Adrenal gland (tissue), 12 donors: ENCODE data around the gene SANBR. TPM values are rescaled to one million over a fixed set of nuclear protein-coding genes. Genes with fewer than 3 reads are reported as not detected.

ENCODE experiments used
- DNase-seq, 7 donors: peaks; one replicate each; pipeline ENCODE4 v3.0.0-alpha.2; 2019 to 2020
- H3K27ac ChIP-seq, 5 donors: fragments of 200-600 bp; sonication (generic) in 4 of 5; 1 replicate in 3 of 5; 2 replicates in 2 of 5; pipeline versions ENCODE4 v1.5.1 to v1.8.0; 2016 to 2020; ENCODE audit warnings: mild to moderate bottlenecking in 1 of 5
- H3K27me3 ChIP-seq: fragments of 200-600 bp; 2 replicates; pipeline ENCODE4 v1.8.0; 2021
- H3K36me3 ChIP-seq, 2 donors: fragments of 200-600 bp; replicated peaks in 1 of 2; 1 replicate in 1 of 2; 2 replicates in 1 of 2; pipeline versions ENCODE4 v1.5.1 to v1.8.0; 2018 to 2022
- H3K4me1 ChIP-seq, 2 donors: fragments of 200-600 bp; replicated peaks in 1 of 2; 1 replicate in 1 of 2; 2 replicates in 1 of 2; pipeline versions ENCODE4 v1.5.1 to v1.8.0; 2018 to 2021
- H3K4me3 ChIP-seq, 4 donors: fragments of 200-600 bp; sonication (generic) in 3 of 4; one replicate each; pipeline ENCODE4 v1.5.1; 2016 to 2018
- H3K9me3 ChIP-seq, 3 donors: fragments of 200-600 bp; sonication (generic) in 1 of 3; replicated peaks in 1 of 3; 1 replicate in 2 of 3; 2 replicates in 1 of 3; pipeline versions ENCODE4 v1.5.1 to v1.8.0; 2016 to 2021
- CTCF ChIP-seq, 6 experiments: fragments of 450-650 bp in 4 of 6; fragments of 200-600 bp in 2 of 6; sonication (generic) in 1 of 6; IDR thresholded peaks; 1 replicate in 5 of 6; 2 replicates in 1 of 6; pipeline versions ENCODE4 v1.5.1 to v1.8.0; 2016 to 2021; ENCODE audit warnings: antibody characterized with exemption in 6 of 6, mild to moderate bottlenecking in 2 of 6, moderate library complexity in 1 of 6
- POLR2A ChIP-seq, 2 donors: fragments of 450-650 bp; IDR thresholded peaks; one replicate each; pipeline ENCODE4 v1.6.1; 2017; ENCODE audit warnings: antibody characterized with exemption in 2 of 2, mild to moderate bottlenecking in 2 of 2, moderate library complexity in 1 of 2
- WGBS, 4 donors: extraction: QIAGEN DNeasy Blood & Tissue Kit in 2 of 4; methylation state at CpG; one replicate each; pipeline versions ENCODE4 v1.1.5 to v1.1.7; 2013 to 2017; 5-methylcytosine and 5-hydroxymethylcytosine counted together
- intact Hi-C, 2 donors: fragments of 100-400 bp; cut with DNase I; formaldehyde crosslinking; loops; one replicate each; pipeline versions ENCODE4 v1.14.1 to v1.15.0; 2022 to 2023
- polyA plus RNA-seq, 3 donors: library from polyadenylated mRNA; stranded (reverse); fragments of 200-250 nt in 2 of 3; fragments of 350-450 nt in 1 of 3; fragmentation: Illumina TruSeq in 1 of 3; extraction: RNeasy Lipid Tissue Mini Kit (QIAGEN cat#74804) in 1 of 3; gene quantifications; one replicate each; pipeline ENCODE4 v1.2.3, GENCODE V29; 2013 to 2014
- total RNA-seq, 9 donors: library from RNA; depleted of rRNA in 4 of 9; stranded (reverse); fragments of >200 nt in 4 of 9; fragments of 120-200 nt in 1 of 9; fragmentation: NEBNext Ultra II Directional in 1 of 9; extraction: Animal tissue kit (Norgen Biotek cat#: 25700) in 1 of 9; gene quantifications; one replicate each; pipeline versions ENCODE4 v1.1.0 to v1.2.4, GENCODE V29; 2013 to 2023
- donor health status: healthy with polysubstance abuse.
- donor health status: Bipolar disorder and iron deficiency.
- donor health status: DM: yes; HTN: yes; CAD: no.
- donor health status: DM: no; HTN: no; CAD: no.
- donor health status: DM: no; HTN: no; CAD: no.
- donor health status: DM: yes; HTN: yes; CAD: no.

SANBR gene
- total and polyA plus RNA-seq, 12 donors: 1.2 to 7.4 (median 3.3) TPM

GRCh38 chr2:61085883-61086282 is 20.2 kb downstream of the SANBR start:
- TF ChIP-seq POLR2A (IDR thresholded peaks at IDR 0.05) (no peak), CTCF (IDR thresholded peaks at IDR 0.05) (no peak)
- 96 to 100% (median 98%) methylated on average over 1 of the region's 1 CpG for WGBS, 4 donors
- H3K27me3 ChIP-seq: no peaks in the 10 kb centered on the region
- intact Hi-C loops: no loop called here
- no peak for DNase-seq
- no peak overlapping the region for H3K4me3 ChIP-seq
- no peaks in the 10 kb centered on the region for H3K4me1 ChIP-seq
- H3K36me3 ChIP-seq: peaks cover 0 to 7% of the 10 kb centered on the region in 2 donors
- H3K9me3 ChIP-seq: no peaks in the 10 kb centered on the region
- H3K27ac ChIP-seq: no peak overlapping the region

- Histone ChIP-seq H3K36me3 (peaks cover 0 to 7% of the 10 kb centered on the region in 2 donors), H3K9me3 (no peaks in the 10 kb centered on the region), H3K4me1 (no peaks in the 10 kb centered on the region), H3K27me3 (no peaks in the 10 kb centered on the region), H3K27ac (no peak overlapping the region), H3K4me3 (no peak overlapping the region)
- no peak for DNase-seq
- intact Hi-C loops: no loop called here
- TF ChIP-seq POLR2A (IDR thresholded peaks at IDR 0.05) (no peak), CTCF (IDR thresholded peaks at IDR 0.05) (no peak)
These were observed 24.1 kb downstream of the SANBR start for GRCh38 chr2:61089797-61090196.

- peaks cover 0 to 7% of the 10 kb centered on the region in 2 donors for H3K36me3 ChIP-seq
- intact Hi-C loops: no loop called here
These were observed 24.8 kb downstream of the SANBR start for GRCh38 chr2:61090386-61090921.

GRCh38 chr2:61091485-61091884 is 25.8 kb downstream of the SANBR start:
- Histone ChIP-seq H3K36me3 (peaks cover 0 to 7% of the 10 kb centered on the region in 2 donors), H3K4me3 (no peak overlapping the region), H3K4me1 (no peaks in the 10 kb centered on the region), H3K27me3 (no peaks in the 10 kb centered on the region), H3K27ac (no peak overlapping the region), H3K9me3 (no peaks in the 10 kb centered on the region)
- TF ChIP-seq CTCF (IDR thresholded peaks at IDR 0.05) (no peak), POLR2A (IDR thresholded peaks at IDR 0.05) (no peak)
- intact Hi-C loops: no loop called here
- no peak for DNase-seq
- 83 to 98% (median 96%) methylated on average over 8 of the region's 8 CpGs for WGBS, 4 donors

More at GRCh38 chr2:61090386-61090921, 24.8 kb downstream of the SANBR start:
- Histone ChIP-seq H3K27ac (no peak overlapping the region), H3K9me3 (no peaks in the 10 kb centered on the region), H3K27me3 (no peaks in the 10 kb centered on the region), H3K4me1 (no peaks in the 10 kb centered on the region), H3K4me3 (no peak overlapping the region)
- 80 to 96% (median 91%) methylated on average over 5 of the region's 5 CpGs for WGBS, 4 donors
- TF ChIP-seq CTCF (IDR thresholded peaks at IDR 0.05) (no peak), POLR2A (IDR thresholded peaks at IDR 0.05) (no peak)
- DNase-seq: no peak
